Measurements from ENCODE around the gene CAMTA2. TPM values are rescaled to one million over a fixed set of nuclear protein-coding genes. Genes with fewer than 3 reads are reported as not detected.
A peak's percentile ranks its signal among the peaks of the same experiment; 100 is the strongest.

The CAMTA2 gene
- total RNA-seq, 1 experiment from 2014 or later: 4.4 TPM

DNA sequence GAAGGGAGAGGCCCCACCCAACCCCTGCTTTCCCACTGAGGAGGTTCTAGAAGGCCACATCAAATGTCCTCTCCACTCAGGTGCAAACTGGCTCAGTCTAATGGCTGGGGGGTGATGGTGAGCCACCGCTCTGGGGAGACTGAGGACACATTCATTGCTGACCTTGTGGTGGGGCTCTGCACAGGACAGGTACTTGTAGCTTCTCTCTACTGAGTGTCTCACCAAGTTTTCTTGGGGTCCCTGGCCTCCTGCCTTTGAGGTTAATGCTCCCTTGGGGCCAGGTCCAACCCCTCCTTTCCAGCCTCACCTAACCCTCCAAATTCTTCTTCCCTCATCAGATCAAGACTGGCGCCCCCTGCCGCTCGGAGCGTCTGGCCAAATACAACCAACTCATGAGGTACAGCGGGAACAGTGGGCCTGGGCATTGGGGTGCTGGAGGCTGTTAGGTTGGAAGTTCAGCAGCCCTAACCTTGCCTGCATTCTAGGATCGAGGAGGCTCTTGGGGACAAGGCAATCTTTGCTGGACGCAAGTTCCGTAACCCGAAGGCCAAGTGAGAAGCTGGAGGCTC lies 30.9 kb downstream of the CAMTA2 start:
- in situ Hi-C loops (cut with HindIII; ENCODE audit: low pct_unique_long_range_greater_than_20kb, low sequenced_read_pairs): no loop called here

DNA sequence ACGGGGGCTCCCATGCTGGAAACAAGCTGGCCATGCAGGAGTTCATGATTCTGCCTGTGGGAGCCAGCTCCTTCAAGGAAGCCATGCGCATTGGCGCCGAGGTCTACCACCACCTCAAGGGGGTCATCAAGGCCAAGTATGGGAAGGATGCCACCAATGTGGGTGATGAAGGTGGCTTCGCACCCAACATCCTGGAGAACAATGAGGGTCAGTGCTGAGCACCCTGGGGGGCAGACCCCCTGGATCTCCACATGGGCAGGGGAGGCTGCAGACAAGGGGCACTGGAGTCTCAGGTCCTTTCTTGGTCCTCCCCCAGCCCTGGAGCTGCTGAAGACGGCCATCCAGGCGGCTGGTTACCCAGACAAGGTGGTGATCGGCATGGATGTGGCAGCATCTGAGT lies 32.4 kb downstream of the CAMTA2 start:
- in situ Hi-C loops (cut with HindIII; ENCODE audit: low pct_unique_long_range_greater_than_20kb, low sequenced_read_pairs): no loop called here
- DNase-seq (ENCODE audit: low read depth, low spot score): no peak

More for the DNA sequence above, 30.9 kb downstream of the CAMTA2 start:
- DNase-seq (ENCODE audit: low read depth, low spot score): peak; percentile 67

DNA sequence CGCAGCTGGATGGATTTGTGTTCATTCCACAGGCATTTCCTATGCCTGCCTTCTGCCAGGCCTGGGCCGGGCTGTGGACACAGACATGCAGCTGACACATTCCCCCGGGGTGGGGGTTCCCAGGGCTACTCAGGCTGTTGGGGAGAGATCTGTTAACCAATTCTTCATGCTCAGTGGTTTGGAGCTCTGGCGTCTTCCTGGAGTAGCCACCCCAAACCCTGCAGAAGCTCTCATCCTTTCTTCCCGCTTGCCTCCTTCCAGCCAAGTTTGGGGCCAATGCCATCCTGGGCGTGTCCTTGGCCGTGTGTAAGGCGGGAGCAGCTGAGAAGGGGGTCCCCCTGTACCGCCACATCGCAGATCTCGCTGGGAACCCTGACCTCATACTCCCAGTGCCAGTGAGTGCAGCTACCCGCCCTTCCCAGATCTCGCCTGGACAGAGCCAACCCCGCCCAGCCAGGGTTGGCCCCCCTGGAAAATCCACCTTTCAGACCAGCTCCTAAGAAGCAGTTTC lies 34.0 kb downstream of the CAMTA2 start:
- no peak for DNase-seq (ENCODE audit: low read depth, low spot score)
- in situ Hi-C loops (cut with HindIII; ENCODE audit: low pct_unique_long_range_greater_than_20kb, low sequenced_read_pairs): no loop called here

DNA sequence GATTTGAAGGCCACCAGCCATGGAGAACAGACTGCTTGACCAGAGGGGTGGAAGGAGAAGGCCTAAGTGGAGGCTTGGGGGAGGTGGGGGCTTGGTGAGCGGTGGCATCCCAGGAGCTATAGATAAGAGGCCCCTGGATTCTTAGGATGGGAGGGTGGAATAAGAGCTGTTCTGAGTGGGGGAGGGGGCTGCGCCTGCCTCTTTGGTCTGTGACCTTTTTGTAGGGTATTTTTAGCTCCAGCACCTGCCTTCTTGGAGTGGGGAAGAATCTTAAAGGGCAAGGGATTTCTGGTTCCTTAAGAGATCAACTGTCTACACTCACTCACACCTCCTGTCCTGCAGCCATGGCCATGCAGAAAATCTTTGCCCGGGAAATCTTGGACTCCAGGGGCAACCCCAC lies 36.0 kb downstream of the CAMTA2 start:
- in situ Hi-C loops (cut with HindIII; ENCODE audit: low pct_unique_long_range_greater_than_20kb, low sequenced_read_pairs): no loop called here

GRCh38 chr17:4950746-4951204 lies 36.7 kb downstream of the CAMTA2 start, which contains the start of gene ENO3:
Gene ENO3 (plus strand): TSS chr17:4951119. CDS start chr17:4951830, 711 bp downstream.
- no peak for DNase-seq (ENCODE audit: low read depth, low spot score)
- in situ Hi-C loops (cut with HindIII; ENCODE audit: low pct_unique_long_range_greater_than_20kb, low sequenced_read_pairs): no loop called here

More for the DNA sequence above, 36.0 kb downstream of the CAMTA2 start:
- DNase-seq (ENCODE audit: low read depth, low spot score): no peak

- no peak for DNase-seq (ENCODE audit: low read depth, low spot score)
- in situ Hi-C loops (cut with HindIII; ENCODE audit: low pct_unique_long_range_greater_than_20kb, low sequenced_read_pairs): no loop called here
Observed at GRCh38 chr17:4950075-4950745, 37.3 kb downstream of the CAMTA2 start.

GRCh38 chr17:4949321-4950074 lies 38.0 kb downstream of the CAMTA2 start:
- in situ Hi-C loops (cut with HindIII; ENCODE audit: low pct_unique_long_range_greater_than_20kb, low sequenced_read_pairs): no loop called here
- peak; percentile 53 for DNase-seq (ENCODE audit: low read depth, low spot score)

DNA sequence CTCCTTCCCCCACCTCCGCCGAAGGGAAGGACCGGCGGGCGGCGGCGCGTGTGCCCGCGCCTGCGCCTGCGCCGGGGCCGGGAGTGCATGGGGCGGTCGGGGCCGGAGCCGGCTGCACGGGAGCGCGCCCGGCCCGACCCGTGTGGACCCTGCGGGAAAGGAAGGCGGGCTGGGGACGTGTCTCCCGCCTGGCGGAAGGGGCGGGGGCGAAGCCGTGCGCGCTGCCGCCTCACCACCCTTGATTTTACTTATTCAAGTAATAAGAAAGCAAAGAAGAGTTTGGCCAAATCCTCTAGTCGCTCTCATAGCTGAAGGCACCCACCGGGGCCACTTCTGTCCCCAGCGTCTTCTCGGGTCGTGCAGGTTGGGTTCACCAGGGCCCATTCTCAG lies 38.5 kb downstream of the CAMTA2 start:
- in situ Hi-C loops (cut with HindIII; ENCODE audit: low pct_unique_long_range_greater_than_20kb, low sequenced_read_pairs): no loop called here
- peak; percentile 90 for DNase-seq (ENCODE audit: low read depth, low spot score)

DNA sequence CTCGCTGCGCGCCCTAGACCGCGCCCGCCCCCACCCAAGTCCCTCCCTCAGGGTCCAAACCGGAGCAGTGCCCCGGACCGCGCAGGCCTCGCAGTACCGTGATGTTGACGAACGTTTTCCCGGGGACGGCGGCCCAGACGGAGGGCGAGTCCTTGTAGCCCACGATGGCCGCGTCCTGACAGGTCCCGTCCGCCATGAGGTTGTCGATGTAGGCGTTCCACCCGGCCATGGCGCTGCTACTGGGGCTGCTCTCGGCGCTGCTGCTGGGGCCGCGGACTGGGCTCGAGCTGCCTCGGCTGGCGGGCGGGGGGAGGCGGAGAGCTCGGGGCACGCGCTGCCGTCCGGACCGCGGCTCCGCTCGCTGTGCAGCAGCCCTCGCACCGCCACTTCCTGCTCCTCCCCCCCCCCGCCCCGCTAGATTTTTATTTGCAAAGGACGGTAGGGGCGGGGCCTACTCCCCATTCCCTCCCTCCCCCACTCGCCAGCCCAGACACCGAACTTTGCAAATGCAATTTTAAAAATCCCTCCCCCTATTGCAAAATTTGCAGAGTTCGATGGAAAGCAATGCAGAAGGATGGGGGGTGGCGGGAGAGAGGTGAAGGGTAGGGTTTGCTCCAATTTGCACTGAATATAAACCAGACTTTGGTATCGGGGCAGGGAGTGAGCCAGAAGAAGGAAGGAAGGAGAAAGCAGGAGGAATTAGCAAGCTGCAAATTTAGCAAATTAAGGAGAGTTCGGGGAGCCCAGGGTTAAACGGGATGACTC lies 39.1 kb downstream of the CAMTA2 start, which contains the start of gene PFN1:
TSS of gene PFN1 (minus strand) at position 365 of the 765 bp plus-strand sequence. CDS start at position 229, 136 bp downstream.
- in situ Hi-C loops (cut with HindIII; ENCODE audit: low pct_unique_long_range_greater_than_20kb, low sequenced_read_pairs): no loop called here
- peak; percentile 87 for DNase-seq (ENCODE audit: low read depth, low spot score)

DNA sequence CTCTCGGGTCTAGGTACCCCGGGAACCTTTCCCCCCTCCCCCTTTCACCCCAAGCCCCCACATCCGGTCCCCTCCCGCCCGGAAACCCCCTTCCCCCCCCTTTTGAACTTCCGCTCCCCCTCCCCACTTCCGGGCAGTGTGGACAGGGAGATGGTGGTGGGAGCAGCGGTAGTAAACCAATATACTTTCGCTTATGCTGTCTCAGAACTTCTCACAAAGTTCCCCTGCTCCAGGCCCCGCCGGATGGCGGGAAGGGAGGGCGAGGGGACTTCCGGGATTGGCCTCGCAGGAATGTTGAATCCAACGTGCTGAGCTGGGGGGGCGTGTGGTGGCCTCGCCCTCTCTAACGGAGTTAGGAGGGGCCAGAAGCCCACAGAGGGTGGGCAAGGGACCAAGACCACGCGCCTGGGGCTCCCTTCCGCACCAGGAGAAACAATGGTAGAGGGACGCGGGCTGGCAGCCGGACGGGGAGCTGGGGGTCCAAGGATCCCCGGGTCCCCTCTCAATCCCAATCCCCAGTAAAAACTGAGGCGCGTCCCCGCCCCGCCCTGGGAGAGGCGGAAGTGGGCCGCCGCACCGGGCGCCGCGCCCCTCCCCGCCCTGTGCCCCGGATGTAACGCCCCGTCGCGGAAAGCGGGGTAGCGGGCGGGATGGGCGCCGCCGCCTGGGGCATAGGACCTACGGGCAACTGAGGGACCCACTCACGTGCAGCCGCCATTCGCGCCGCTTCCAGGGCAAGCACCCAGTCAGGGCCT lies 39.9 kb downstream of the CAMTA2 start:
- in situ Hi-C loops (cut with HindIII; ENCODE audit: low pct_unique_long_range_greater_than_20kb, low sequenced_read_pairs): no loop called here
- peak; percentile 62 for DNase-seq (ENCODE audit: low read depth, low spot score)

DNA sequence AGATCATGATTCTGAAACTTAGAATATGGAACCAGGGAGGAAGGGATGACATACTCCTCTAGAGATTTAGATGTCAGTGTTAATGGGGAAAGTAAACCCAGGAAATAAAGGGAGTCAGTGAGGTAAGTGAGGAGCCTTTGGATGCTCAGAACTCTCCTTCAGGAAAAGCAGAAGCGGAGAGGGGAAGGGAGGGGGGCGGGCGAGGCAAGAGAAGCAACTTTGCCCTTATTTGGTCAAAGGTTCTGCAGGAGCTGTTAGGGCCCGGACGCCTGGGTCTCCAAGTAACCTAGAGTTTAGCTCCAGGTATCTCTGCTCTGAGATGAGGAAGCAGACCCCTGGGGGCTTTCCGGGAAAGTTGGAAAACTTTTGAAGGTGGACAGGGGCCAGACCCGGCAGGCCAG lies 40.5 kb downstream of the CAMTA2 start:
- in situ Hi-C loops (cut with HindIII; ENCODE audit: low pct_unique_long_range_greater_than_20kb, low sequenced_read_pairs): no loop called here
- DNase-seq (ENCODE audit: low read depth, low spot score): no peak

- no peak for DNase-seq (ENCODE audit: low read depth, low spot score)
- in situ Hi-C loops (cut with HindIII; ENCODE audit: low pct_unique_long_range_greater_than_20kb, low sequenced_read_pairs): no loop called here
Observed at GRCh38 chr17:4946312-4946976, 41.0 kb downstream of the CAMTA2 start.

DNA sequence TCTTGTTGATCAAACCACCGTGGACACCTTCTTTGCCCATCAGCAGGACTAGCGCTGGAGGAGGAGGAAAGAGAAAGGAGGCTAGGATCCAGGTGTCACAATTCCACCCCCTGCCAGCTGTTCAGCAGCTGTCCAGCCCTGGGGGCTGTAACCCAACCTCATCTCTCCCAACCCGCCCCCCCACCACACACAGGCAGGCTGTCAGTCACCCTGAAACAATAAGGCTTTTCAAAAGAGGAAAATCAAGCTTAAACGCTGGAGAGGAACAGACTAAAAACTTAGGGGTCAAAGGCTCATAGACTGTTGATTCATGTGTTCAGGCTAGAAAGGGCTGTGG lies 41.6 kb downstream of the CAMTA2 start:
- in situ Hi-C loops (cut with HindIII; ENCODE audit: low pct_unique_long_range_greater_than_20kb, low sequenced_read_pairs): no loop called here
- DNase-seq (ENCODE audit: low read depth, low spot score): no peak

DNA sequence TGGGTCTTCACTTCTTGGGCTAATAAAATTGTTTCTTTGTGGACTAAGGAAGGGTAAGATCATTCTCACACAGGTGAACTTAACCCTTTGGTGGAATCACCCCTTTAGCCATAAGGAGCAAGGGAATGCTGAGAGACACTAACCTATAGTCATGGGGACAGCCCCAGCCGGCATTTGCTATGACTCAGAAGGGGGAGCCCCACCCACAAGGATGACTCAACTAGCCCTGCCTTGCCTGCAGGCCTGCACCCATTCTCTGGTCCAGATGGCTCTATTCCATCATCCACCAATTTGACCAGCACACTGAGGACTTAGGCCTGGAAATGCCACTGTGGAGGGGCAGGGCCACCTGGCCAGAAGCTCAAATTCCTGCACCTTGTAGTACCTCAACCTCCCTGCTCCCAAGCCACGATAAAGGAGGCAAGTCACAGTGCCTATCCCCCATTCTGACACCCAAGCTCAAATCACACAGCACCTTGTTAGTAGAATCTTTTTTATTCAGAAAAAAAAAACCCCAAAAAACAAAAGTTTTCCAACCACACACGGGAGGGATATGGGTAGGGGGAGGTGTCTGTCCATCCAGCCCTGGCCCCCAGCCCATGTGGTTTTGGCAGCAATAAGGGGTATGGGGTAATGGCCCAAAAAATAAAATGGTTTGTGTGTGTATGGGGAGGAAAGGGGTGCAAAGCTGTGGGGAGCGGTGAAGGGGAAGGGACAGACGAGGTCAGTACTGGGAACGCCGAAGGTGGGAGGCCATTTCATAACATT lies 42.1 kb downstream of the CAMTA2 start:
- in situ Hi-C loops (cut with HindIII; ENCODE audit: low pct_unique_long_range_greater_than_20kb, low sequenced_read_pairs): no loop called here
- DNase-seq (ENCODE audit: low read depth, low spot score): peak; percentile 71

GRCh38 chr17:4944554-4945175 lies 42.8 kb downstream of the CAMTA2 start:
- no peak for DNase-seq (ENCODE audit: low read depth, low spot score)
- in situ Hi-C loops (cut with HindIII; ENCODE audit: low pct_unique_long_range_greater_than_20kb, low sequenced_read_pairs): no loop called here

DNA sequence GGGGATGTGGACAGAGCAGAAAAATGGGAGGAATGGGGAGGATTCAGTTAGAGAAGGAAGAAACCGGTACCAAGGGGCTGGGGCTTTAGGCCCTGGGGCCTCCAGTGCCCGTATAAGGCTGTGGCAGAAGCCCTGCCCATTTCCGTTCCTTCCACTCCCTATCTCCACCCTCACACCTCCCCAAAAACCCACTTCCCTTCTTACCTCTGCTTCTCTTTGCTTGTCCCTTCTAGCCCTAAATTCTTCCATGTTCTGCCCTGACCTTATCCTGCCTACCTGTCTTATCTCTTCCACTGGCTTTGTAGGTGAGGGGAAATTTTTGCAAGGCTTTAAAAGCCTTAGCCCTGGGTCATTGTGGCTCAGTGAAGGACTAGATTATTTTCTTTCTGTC lies 43.3 kb downstream of the CAMTA2 start:
- in situ Hi-C loops (cut with HindIII; ENCODE audit: low pct_unique_long_range_greater_than_20kb, low sequenced_read_pairs): no loop called here
- DNase-seq (ENCODE audit: low read depth, low spot score): no peak
